Measurements from ENCODE around the gene OXER1.

OXER1 gene

DNA sequence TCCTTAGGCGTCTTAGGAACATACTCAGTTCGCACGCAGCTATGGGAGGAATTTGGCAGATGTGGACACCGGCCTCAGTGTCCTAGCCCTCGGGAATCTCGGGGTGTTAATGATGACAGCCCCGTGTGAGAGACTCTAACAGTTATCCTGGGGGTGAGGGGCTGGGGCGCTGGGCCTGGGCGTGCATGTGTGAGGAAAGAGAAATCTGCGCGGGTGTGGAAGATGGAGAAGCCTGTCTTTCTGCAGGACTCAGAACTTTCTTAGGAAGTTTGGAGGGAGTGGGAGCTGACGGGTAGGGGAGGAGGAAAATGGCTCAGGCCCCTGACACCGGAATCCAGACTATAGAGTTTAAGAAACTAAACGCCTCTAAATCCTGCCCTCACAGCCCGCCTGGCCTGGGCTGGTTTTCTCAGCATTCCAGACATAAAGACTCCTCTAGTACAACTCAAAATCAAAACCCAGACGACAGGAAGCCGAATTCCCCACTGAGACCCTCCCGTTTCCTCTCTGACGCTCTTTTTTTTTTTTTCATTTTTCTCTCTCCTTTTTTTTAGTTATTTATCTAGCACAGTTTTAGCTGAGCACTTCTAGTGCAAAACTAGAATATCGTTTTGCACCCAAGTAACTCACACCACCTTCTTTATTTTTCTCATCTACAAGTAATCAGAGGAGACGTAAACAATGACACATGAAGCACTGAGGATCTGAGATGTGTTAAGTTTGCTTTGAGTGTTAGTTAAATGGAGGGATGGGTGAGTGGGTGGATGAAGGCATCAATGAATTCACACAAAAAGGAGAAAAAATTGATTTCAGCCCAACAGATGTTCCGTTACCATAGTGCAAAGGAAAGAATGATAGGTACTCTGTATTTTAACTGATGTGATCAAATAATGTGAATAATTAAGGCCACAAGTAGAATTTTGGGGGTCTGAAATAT, 29.7 kb upstream of the OXER1 start:
- no peak for DNase-seq

DNA sequence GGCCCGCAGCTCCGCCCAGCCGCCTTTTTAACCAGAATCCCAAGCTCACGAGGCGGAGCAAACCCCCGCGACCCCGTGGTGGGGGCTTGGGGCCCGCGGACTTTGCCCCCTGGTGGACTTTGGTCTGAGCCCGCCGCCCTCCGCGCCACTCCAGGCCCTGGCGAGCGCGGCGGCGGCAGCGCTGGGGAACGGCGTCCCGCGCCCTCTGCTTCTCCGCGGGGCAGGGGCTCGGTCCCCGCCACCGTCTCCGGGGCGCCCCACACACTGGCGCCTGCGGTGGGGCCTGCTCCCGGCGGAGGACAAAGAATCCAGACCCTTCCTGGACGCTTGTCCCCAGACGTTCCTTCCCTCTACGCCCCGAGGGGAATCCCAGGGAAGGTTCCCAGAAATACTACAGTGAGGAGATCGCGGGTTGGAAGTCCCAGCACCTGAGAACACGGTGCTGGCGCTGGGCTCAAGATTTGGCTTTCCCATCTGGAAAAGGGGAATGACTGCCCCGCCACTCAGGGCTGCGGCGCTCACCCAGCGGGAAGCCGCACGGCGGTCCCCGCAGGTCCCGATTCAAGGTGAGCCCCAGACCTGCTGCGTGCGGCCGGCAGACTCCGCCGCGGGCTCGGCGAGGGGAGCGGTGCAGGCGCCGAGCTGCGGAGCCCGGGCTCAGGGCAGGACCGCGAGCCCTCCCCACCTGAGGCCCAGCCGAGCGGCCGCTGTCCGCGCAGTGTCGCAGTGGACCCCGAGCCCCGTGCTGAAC, 28.8 kb upstream of the OXER1 start, which contains the start of gene HAAO:
HAAO (minus strand) TSS at position 1 of the 751 bp plus-strand sequence. CDS start 47 bp downstream, outside the sequence.
- DNase-seq, result no peak

DNA sequence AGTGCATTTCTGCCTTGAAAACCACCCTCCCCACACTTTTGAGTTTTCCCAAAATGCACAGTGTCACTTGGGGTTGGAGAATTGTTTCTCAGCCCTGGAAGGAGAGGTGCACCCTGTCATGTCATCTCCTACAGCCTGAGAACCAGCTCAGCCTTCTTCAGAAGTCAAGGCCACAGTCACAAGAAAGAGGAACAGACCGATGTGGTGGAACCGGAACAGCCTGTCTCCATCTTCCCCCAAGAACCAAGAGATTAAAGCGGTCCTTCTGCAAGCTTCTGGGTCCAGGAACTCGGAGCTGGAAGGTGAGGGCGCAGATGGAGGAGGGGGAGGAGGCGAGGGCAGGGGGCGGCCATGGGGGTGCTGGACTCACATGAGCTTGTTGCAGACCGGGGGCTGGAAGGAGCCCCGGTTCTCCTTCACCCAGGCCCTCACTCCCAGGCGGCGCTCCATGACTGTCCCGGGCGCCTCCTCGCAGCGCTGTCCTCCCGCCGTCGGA, 28.2 kb upstream of the OXER1 start:
- peak; percentile 7 for DNase-seq

GRCh38 chr2:42791606-42792005, 27.7 kb upstream of the OXER1 start:
- DNase-seq, result no peak

DNA sequence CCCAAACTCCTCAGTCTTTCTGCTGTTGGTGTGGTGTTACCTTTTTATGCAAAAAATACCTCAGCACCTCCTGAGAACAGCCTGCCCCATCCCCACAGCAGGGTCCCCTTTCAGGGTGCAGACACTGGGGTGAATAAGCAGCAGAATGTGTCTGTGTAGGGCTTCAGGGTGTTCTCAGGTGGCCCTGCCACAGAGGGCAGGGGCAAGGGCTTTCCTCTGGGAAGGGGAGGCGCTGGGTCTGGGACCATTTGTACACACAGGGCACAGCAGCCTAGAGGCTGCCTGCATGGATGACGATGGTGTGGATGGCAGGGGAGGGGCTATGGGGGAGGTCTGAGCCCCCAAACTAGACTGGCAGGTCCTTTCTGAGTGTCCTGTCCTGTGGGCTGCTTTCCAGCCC, 25.8 kb upstream of the OXER1 start:
- DNase-seq, result no peak

DNA sequence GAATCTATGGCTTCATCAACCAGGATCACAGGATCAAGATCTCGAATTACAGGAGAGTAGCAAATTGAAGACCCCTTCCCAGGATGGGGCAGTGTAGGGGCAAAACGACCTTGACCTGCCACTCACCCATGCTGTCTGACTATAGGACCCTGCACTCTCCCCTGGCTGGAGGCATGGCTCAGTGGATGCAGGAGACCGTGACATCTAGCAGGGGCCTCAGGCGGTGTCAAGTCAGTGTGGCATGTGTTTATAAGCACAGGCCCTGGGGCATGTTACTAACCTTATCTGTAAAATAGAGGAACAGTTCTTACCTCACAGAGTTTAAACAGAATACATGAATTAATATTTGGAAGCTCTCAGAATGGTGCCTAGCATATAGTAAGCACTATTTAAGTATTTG, 24.9 kb upstream of the OXER1 start:
- no peak for DNase-seq

GRCh38 chr2:42788478-42788793, 24.5 kb upstream of the OXER1 start:
- DNase-seq, result no peak

- DNase-seq, result no peak
Measured at GRCh38 chr2:42787788-42788477, 24.0 kb upstream of the OXER1 start.

- no peak for DNase-seq
Measured at GRCh38 chr2:42787424-42787787, 23.5 kb upstream of the OXER1 start.

GRCh38 chr2:42786561-42787345, 22.8 kb upstream of the OXER1 start:
- no peak for DNase-seq

GRCh38 chr2:42784204-42784880, 20.4 kb upstream of the OXER1 start:
- DNase-seq, result no peak

- no peak for DNase-seq
Measured at GRCh38 chr2:42783511-42783910, 19.6 kb upstream of the OXER1 start.

DNA sequence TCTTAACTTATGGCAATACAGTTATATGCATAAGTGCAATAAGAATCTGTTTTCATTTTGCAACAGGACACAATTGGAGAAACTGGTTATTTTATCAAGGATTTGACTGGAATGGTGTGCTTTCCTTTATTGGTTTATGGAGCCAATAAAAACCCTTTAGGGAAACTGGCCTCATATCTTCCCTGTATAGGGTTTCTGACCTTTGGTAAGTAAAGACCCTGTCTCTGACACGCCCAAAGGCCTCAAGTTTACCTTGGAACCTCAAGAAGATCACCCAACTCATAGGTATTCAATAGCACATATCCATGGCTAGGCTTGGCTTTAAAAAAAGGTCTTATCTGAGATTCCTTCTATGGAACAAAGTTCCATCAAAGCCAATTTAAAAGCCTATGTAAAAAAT, 17.2 kb upstream of the OXER1 start:
- no peak for DNase-seq

DNA sequence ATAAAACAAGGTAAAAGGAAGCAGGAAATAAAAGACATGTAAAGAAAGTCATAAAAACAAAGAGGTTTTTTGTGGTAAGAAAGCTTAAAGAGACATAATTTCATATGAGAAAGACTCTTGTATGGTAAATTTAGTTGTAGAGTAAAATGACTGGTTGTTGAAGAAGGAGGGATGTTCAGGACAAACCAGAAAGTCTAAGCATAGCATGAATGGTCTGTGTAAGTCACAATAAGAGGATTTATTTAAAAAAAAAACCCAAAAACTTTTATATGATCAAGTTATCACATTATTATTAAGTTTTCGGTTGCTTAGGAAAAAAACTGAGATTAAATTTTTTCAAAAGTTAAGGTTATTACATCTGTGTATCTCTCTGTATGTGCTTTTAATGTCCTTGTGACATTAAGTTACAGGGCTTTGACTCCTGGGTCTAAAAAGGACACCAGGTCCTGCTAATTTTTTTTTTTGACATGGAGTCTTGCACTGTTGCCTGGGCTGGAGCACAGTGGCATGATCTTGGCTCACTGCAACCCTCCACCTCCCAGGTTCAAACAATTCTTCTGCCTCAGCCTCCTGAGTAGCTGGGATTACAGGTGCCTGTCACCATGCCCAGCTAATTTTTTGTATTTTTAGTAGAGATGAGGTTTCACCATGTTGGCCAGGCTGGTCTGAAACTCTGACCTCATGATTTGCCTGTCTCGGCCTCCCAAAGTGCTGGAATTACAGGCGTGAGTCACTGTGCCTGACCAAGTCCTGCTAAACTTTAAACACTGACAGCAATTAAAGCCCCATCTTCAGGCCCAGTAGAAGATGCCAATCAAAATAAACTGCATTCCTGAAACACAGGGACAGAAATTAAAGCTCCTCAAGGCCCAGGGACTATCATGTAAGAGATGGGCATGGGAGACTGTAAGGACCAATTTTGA, 14.2 kb upstream of the OXER1 start:
- no peak for DNase-seq

- no peak for DNase-seq
Measured at GRCh38 chr2:42775810-42776209, 11.9 kb upstream of the OXER1 start.

GRCh38 chr2:42775186-42775585, 11.3 kb upstream of the OXER1 start:
- DNase-seq, result no peak

GRCh38 chr2:42771546-42772153, 7.7 kb upstream of the OXER1 start:
- no peak for DNase-seq

GRCh38 chr2:42770288-42771131, 6.6 kb upstream of the OXER1 start:
- DNase-seq, result no peak

GRCh38 chr2:42769583-42770287, 5.8 kb upstream of the OXER1 start:
- DNase-seq, result no peak

Data from CD4-positive, alpha-beta T cell treated with Interleukin-21 for 1 hour (primary cell).